COR-L47 (cell line): ENCODE data around the gene PROKR2.

ENCODE experiments used
- DNase-seq: peaks from one replicate; lab custom pipeline; 2025; lab: John Stamatoyannopoulos, UW

Gene PROKR2

GRCh38 chr20:5316188-5317158 lies at the start of gene PROKR2:
Gene PROKR2, minus strand, starts transcription at chr20:5316954. Its CDS starts 2,585 bp downstream, at chr20:5314369.
- no peak for DNase-seq

DNA sequence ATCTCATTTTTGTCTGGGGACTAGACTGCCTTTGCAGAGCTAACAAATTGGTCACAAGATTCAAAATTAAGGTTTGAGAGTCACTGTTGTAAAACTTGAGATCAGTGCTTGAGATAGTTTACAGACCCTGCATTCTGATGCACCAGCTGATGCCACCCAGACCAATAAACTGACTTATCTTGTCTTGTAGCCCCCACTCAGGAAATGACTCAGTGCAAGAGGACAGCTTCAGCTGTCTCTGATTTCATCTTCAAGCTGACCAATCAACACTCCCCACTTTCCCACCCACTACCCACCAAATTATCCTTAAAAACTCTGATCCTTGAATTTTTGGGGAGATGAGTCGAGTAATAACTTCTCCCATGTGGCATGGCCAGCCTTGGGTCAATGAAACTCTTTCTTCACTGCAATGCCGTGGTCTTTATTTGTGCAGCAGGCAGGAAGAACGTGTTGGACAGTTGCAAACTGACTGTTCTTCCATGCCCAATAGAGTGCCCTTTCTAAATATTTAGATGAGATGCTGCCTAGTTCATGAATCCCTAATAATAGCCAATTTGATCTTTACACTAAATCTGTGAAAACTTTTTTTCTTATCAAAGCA lies 48.3 kb upstream of the PROKR2 start:
- no peak for DNase-seq

DNA sequence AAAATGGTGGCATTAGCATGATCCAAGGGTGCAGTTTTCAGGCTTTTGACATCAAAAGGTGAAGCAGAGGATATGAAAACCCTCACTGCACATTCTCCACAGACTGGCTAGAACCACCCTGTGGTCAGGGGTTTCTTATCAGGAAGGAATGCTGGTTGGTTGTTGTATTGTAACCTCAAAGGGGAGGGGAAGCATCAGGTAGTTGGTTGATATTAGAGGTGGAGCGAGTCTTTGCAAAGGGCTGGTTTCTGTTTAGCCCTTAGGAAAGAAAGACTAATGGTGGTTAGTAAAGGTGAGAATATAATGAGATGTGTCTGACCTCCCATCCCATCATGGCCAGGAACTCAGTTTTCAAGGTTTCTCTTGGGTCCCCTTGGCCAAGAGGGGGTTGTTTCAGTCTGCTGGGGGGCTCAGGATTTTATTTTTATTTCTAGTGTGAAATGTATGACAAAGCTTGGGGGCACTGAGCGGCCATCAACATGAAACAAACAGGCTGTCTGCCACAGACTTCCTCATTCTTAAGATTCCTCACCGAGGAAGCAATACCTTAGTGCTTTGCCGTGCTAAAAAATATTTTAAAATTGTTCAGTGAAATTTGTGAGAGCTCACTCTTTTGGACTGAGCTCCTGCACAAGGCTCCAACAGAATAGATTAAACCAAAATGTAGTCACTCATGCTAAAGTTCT lies 47.5 kb upstream of the PROKR2 start:
- no peak for DNase-seq

GRCh38 chr20:5362771-5363170 lies 46.0 kb upstream of the PROKR2 start:
- no peak for DNase-seq

GRCh38 chr20:5361176-5361575 lies 44.4 kb upstream of the PROKR2 start:
- no peak for DNase-seq

DNA sequence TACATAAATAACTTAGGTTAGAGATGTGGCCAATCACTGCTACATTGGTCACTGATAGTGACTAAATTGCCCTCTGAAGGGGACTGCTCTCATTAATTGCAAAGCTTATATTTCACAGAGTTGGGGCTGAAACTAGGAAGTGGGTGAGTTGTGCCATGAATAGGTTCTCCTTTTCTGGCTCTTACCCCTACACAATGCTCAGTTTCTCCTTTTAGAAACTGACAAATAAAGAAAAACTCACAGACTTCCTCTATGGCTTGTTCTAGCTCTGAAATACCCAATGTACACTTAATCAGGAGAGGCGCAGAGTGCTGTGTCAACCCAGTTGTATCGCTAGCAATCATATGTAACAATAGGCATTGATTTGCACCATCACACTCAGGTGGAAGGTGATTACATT lies 41.2 kb upstream of the PROKR2 start:
- no peak for DNase-seq

DNA sequence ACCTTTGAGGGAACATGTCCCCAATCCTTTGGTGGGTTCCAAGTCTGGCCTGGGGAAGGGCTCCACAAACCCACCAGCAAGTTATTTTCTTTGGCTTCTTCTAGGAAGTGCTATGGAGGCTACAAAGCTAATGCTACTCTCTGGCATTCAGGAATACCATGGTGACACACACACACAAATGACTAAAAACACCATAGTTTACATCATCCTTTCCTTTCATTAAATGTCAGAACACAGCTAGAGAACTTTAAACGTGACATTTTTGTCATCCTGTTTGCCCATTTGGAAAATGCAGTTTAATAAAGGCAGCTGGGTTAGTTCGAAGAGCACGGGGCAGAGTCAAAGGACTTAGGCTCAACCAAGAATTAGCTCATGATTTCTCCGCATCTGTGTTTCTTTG lies 40.2 kb upstream of the PROKR2 start:
- no peak for DNase-seq

DNA sequence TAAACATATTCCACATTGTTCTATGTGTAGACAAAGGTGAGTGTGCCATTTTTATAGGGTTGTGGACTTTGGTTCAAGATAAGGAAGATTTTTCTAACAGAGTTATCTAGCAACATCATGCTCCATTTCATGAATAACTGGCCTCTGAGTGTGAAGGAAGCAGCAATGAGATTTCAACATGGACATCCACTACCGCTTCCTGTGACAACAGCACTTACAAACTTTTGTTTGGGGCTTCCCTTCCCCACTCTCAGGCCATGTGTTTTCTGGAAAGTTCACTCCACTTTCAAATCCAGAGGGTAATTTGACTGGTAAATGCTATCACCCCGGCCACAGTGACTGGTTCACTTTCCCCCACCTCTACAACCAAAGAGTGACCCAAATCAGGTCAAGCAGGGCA lies 38.1 kb upstream of the PROKR2 start:
- DNase-seq: no peak

GRCh38 chr20:5353624-5354496 lies 37.1 kb upstream of the PROKR2 start:
- no peak for DNase-seq

- no peak for DNase-seq
Observed at GRCh38 chr20:5349448-5349847, 32.7 kb upstream of the PROKR2 start.

DNA sequence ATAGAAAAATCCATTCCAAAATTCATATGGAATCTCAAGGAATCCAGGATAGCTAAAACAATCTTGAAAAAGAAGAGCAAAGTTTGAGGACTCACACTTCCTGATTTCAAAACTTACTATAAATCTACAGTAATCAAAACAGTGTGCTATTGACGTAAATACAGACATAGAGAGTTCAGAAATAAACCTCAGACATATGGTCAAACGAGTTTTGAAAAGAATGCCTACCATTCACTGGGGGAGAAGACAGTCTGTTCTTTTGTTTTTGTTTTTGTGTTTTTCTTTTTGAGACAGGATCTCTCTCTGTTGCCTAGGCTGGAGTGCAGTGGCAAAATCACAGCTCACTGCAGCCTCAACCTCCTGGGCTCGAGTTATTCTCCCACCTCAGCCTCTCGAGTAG lies 25.3 kb upstream of the PROKR2 start:
- DNase-seq: no peak

DNA sequence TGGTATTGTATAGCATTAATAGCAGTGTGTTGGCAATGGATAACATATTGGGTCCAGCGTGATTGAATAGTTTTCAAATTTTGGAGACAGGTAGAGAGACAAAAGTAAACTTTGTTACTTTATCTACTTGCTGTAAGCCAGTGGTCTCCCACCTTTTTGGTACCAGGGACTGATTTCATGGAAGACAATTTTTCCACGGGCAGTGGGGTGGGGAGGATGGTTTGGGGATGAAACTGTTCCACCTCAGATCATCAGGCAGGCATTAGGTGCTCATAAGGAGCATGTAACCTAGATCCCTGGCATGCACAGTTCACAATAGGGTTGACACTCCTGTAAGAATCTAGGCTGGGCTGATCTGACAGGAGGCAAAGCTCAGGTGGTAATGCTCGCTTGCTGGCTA lies 14.6 kb upstream of the PROKR2 start:
- DNase-seq: no peak

DNA sequence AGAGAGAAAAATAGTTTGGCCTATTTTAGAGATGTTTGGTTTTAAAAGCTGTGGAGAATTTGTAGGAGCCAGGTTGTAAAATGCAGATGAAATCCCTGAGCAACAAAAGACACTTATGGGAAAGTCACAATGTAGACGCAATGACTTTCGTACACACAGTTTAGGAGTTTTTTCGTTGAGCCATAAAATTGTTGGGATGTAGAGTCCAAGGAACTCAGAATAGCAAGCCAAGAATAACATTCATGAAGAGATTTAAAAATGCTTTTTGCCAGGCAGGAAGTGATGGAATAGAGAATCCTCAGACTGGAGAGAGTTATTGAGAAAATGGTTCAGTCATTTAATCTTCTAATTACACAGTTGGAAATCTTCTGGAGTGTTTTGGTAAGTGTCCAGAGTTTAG lies 11.5 kb upstream of the PROKR2 start:
- DNase-seq: no peak

GRCh38 chr20:5327356-5327755 lies 10.6 kb upstream of the PROKR2 start:
- DNase-seq: no peak

DNA sequence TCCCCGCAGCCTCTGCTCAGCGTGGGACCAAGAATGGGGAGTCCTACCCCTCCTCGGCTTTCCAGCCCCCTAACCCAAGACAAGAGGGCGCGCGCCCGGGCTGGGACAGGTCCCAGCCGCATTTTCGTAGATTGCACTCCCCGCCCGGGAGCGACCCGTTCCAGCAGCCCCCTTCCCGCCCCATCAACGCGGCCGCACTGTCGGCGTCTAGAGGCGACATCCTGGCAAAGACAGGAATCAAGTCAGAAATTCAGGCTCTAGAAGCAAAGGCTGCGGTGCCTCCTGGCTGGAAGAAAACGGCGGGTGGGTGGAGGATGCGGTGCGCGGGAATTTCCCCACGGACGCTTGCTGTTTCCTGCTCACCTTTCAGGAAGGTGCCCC lies 957 bp downstream of the PROKR2 start:
- DNase-seq: no peak

DNA sequence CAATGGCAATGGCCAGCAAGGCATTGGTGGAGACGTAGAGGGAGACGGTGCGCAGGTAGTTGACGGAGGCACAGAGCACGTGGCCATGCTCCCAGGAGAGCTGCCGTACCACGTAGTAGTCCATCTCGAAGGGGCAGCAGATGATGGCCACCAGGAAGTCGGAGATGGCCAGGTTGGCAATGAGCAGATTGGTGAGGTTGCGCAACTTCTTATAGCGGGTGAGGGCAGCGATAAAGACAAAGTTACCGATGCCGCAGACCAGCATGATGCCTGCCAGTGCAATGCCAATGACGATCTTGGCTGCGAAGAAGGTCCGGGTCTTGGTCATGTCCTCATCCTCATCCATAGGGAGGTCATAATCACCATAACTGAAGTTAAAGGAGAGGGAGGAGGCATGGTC lies 2.8 kb downstream of the PROKR2 start:
- DNase-seq: no peak

DNA sequence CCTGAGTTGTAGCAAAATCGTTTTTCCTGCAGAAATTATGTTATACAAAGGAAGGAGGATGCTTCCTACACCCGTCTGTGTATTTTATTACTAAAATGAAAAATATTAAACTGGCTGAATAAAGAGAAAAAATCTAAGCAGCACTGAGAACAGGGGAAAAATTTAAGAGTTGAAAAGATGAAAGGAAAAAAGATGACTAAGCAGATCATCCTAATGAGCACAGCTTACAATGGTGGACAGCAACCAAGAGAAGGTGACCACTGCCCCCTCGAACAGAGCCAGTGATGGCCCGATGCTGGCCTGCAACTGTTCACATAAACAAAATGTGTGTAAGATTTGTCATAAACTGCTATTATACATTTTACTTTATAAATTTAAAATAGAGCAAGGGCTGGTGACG lies 4.2 kb downstream of the PROKR2 start:
- no peak for DNase-seq

GRCh38 chr20:5309971-5310370 lies 6.8 kb downstream of the PROKR2 start:
- no peak for DNase-seq

- DNase-seq: no peak
Observed at GRCh38 chr20:5298811-5299210, 17.9 kb downstream of the PROKR2 start.

DNA sequence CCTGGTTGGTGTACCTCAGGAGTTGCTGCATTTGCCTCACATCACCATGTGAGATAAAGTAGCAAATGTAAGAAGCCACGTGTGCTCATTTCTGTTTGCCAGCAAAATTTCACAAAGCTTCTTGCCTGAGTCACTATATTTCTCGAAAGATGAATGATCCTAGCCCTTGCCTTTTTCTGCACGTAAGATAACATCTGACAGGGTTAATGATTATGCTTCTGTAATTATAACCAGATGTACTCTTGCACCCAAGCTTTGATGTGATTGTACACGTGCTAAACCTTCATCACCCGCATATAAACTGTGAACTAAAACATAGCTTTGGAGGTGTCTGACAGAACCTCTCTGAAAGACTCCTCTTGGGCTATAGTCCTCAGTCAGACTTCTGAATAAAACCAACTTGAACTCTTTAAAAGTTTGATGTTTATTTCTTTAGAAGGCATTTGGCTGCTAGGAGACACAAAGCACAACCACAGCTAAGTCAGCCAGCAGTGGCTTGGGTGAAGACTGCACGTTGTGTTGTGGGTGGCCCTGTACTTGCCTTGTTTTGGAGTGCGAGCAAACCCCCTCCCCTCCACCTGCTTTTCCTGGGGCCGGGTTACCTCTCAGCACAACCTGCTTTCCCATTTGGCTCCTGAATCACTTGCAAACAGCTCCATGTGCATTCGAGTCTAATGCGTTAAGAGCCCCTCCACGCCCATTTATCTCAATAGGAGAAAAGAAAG lies 19.3 kb downstream of the PROKR2 start:
- DNase-seq: no peak

DNA sequence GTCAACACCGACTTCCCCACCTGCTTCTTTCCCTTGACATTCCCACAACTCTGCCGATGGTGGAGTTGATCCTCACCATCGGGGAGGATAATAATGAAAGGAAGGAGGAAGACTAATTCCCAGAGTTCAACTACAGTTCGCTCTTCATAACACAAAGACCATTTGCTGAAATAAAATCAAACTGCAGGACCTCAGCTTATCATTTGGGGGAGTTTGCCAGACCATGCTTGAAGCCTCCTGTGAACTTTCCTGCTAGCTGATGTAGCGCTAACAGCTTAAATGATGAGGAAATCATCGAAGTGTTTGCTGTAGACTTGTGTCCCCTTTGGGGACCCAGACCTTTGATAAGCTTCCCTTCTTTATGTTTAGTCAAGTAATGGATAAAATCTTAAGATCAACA lies 26.2 kb downstream of the PROKR2 start:
- no peak for DNase-seq
